Subcutaneous abdominal adipose tissue (tissue), 5 donors: ENCODE data around the gene PLD1.
A peak's percentile ranks its signal among the peaks of the same experiment; 100 is the strongest.

Experiments
- H3K27ac ChIP-seq: one replicate; pipeline ENCODE4 v1.7.0; 2013; ENCODE audit warnings: low read depth, mild to moderate bottlenecking, inconsistent platforms, low read length, moderate library complexity
- H3K27me3 ChIP-seq, 5 donors: one replicate each; pipeline ENCODE4 v1.7.0; 2013; ENCODE audit warnings: low read length in 5 of 5, inconsistent platforms in 1 of 5; ENCODE audit not compliant: control insufficient read depth in 5 of 5, insufficient read depth in 4 of 5
- H3K36me3 ChIP-seq, 5 donors: one replicate each; pipeline ENCODE4 v1.7.0; 2013; ENCODE audit warnings: low read length in 5 of 5; ENCODE audit not compliant: control insufficient read depth in 5 of 5, insufficient read depth in 5 of 5
- H3K4me1 ChIP-seq, 5 donors: one replicate each; pipeline ENCODE4 v1.7.0; 2013; ENCODE audit warnings: low read length in 5 of 5, mild to moderate bottlenecking in 3 of 5, moderate library complexity in 1 of 5; ENCODE audit not compliant: control insufficient read depth in 5 of 5, insufficient read depth in 5 of 5
- H3K4me3 ChIP-seq, 5 donors: one replicate each; pipeline ENCODE4 v1.7.0; 2013; ENCODE audit warnings: low read length in 5 of 5, low read depth in 1 of 5
- H3K9ac ChIP-seq, 5 donors: one replicate each; pipeline ENCODE4 v1.7.0; 2013; ENCODE audit warnings: low read length in 5 of 5, mild to moderate bottlenecking in 4 of 5, moderate library complexity in 3 of 5
- H3K9me3 ChIP-seq, 5 donors: one replicate each; pipeline ENCODE4 v1.7.0; 2013; ENCODE audit warnings: low read length in 5 of 5; ENCODE audit not compliant: control insufficient read depth in 5 of 5
- donor health status: healthy.
- donor health status: healthy.
- donor health status: healthy.
- donor health status: healthy.
- donor health status: healthy.

Gene PLD1

GRCh38 chr3:171777596-171777995 is 32.7 kb downstream of the PLD1 start:
- H3K27me3 ChIP-seq, result no peaks in the 10 kb centered on the region
- no peak overlapping the region for H3K9ac ChIP-seq
- peaks cover 0 to 8% (median 7%) of the 10 kb centered on the region in 5 donors for H3K4me1 ChIP-seq
- no peak overlapping the region for H3K27ac ChIP-seq
- H3K9me3 ChIP-seq, result no peaks in the 10 kb centered on the region
- H3K36me3 ChIP-seq, result no peaks in the 10 kb centered on the region
- peak overlapping the region in 2 of 5 donors; percentile 26 to 28 for H3K4me3 ChIP-seq

GRCh38 chr3:171776839-171777583 is 33.3 kb downstream of the PLD1 start:
- peaks cover 0 to 14% (median 10%) of the 10 kb centered on the region in 5 donors for H3K4me1 ChIP-seq
- H3K27ac ChIP-seq, result no peak overlapping the region
- H3K9me3 ChIP-seq, result no peaks in the 10 kb centered on the region
- H3K4me3 ChIP-seq, result peak overlapping the region in 2 of 5 donors; percentile 26 to 28
- H3K27me3 ChIP-seq, result no peaks in the 10 kb centered on the region
- H3K36me3 ChIP-seq, result no peaks in the 10 kb centered on the region
- no peak overlapping the region for H3K9ac ChIP-seq

GRCh38 chr3:171776411-171776810 is 33.9 kb downstream of the PLD1 start:
- H3K4me1 ChIP-seq, result peaks cover 0 to 16% (median 11%) of the 10 kb centered on the region in 5 donors
- no peak overlapping the region for H3K27ac ChIP-seq
- no peaks in the 10 kb centered on the region for H3K27me3 ChIP-seq
- H3K9ac ChIP-seq, result no peak overlapping the region
- no peak overlapping the region for H3K4me3 ChIP-seq
- no peaks in the 10 kb centered on the region for H3K36me3 ChIP-seq
- no peaks in the 10 kb centered on the region for H3K9me3 ChIP-seq

GRCh38 chr3:171775943-171776342 is 34.3 kb downstream of the PLD1 start:
- Histone ChIP-seq H3K9me3 (no peaks in the 10 kb centered on the region), H3K27ac (no peak overlapping the region), H3K4me3 (no peak overlapping the region), H3K4me1 (peaks cover 0 to 20% (median 13%) of the 10 kb centered on the region in 5 donors), H3K36me3 (no peaks in the 10 kb centered on the region), H3K27me3 (no peaks in the 10 kb centered on the region), H3K9ac (no peak overlapping the region)

GRCh38 chr3:171774521-171774920 is 35.8 kb downstream of the PLD1 start:
- no peaks in the 10 kb centered on the region for H3K36me3 ChIP-seq
- no peak overlapping the region for H3K9ac ChIP-seq
- H3K27me3 ChIP-seq, result no peaks in the 10 kb centered on the region
- H3K4me3 ChIP-seq, result no peak overlapping the region
- peaks cover 0 to 31% (median 23%) of the 10 kb centered on the region in 5 donors for H3K4me1 ChIP-seq
- H3K27ac ChIP-seq, result no peak overlapping the region
- H3K9me3 ChIP-seq, result no peaks in the 10 kb centered on the region

- H3K36me3 ChIP-seq, result no peaks in the 10 kb centered on the region
- no peak overlapping the region for H3K27ac ChIP-seq
- H3K9me3 ChIP-seq, result no peaks in the 10 kb centered on the region
- peak overlapping the region in 1 of 5 donors; percentile 44 for H3K9ac ChIP-seq
- peaks cover 2 to 49% (median 39%) of the 10 kb centered on the region in 5 donors for H3K4me1 ChIP-seq
- H3K27me3 ChIP-seq, result no peaks in the 10 kb centered on the region
- no peak overlapping the region for H3K4me3 ChIP-seq
Measured at GRCh38 chr3:171772427-171773056, 37.7 kb downstream of the PLD1 start.

GRCh38 chr3:171770689-171771620 is 39.3 kb downstream of the PLD1 start:
- Histone ChIP-seq H3K27me3 (no peaks in the 10 kb centered on the region), H3K9ac (peak overlapping the region in 4 of 5 donors; percentile 53 to 79 (median 65)), H3K4me3 (peak overlapping the region; percentile 63 to 86 (median 77)), H3K4me1 (peaks cover 2 to 49% (median 39%) of the 10 kb centered on the region in 5 donors), H3K36me3 (no peaks in the 10 kb centered on the region), H3K9me3 (no peaks in the 10 kb centered on the region), H3K27ac (peak overlapping the region; percentile 39)

GRCh38 chr3:171769461-171769860 is 40.8 kb downstream of the PLD1 start:
- no peaks in the 10 kb centered on the region for H3K36me3 ChIP-seq
- H3K9me3 ChIP-seq, result no peaks in the 10 kb centered on the region
- no peak overlapping the region for H3K27ac ChIP-seq
- peak overlapping the region in 1 of 5 donors; percentile 41 for H3K9ac ChIP-seq
- H3K4me1 ChIP-seq, result peaks cover 2 to 49% (median 39%) of the 10 kb centered on the region in 5 donors
- no peaks in the 10 kb centered on the region for H3K27me3 ChIP-seq
- peak overlapping the region in 2 of 5 donors; percentile 22 to 77 for H3K4me3 ChIP-seq

- peaks cover 2 to 49% (median 39%) of the 10 kb centered on the region in 5 donors for H3K4me1 ChIP-seq
- no peaks in the 10 kb centered on the region for H3K27me3 ChIP-seq
- H3K9ac ChIP-seq, result peak overlapping the region in 1 of 5 donors; percentile 41
- no peaks in the 10 kb centered on the region for H3K9me3 ChIP-seq
- H3K36me3 ChIP-seq, result no peaks in the 10 kb centered on the region
- H3K4me3 ChIP-seq, result no peak overlapping the region
- peak overlapping the region; percentile 3 for H3K27ac ChIP-seq
Measured at GRCh38 chr3:171768986-171769385, 41.3 kb downstream of the PLD1 start.
